Measurements from ENCODE around the gene FSTL4.
"Not testable (repeated sequence)": the region's sequence is repeated elsewhere in the genome, so short reads cannot be mapped to it uniquely, and the experiment has no call there.

The FSTL4 gene

DNA sequence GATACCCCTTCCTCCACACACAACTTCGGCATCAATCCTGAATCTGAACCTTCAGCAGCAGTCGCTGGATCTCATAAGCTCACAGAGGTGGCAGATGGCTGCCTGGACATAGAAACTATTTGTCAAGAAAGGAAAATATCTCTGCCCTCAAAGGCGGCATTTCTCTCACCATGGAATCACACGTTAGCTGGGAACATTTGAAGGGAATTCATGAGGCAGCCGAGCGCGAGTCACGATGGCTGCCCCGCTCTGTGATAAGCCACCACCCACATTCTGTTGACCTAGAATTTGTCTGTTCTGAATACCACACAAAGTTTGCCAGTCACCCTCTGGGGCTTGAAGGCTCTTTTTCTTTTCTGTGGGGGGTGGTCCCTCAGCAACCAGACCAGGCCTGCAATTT is 157.9 kb downstream of the FSTL4 start:
- no peak for DNase-seq (ENCODE audit: low read depth)

DNA sequence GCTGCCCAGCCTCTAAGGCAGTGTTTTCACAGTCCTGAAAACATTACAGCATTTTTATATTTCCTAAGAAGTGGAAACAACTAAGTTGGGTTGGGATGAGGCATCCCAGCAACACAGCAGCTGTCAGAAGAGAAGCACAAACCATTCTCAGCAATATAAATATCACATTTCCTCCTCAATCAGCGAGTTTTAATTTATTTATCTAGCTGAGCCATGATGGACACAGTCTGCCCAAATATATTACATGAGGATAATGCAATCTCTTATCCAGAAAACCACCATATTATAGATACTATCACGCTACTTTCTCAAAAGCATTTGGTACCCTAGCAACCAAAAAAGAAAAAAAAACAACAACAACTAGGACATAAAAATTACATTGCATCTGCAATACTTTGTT is 158.5 kb downstream of the FSTL4 start:
- DNase-seq (ENCODE audit: low read depth): no peak

DNA sequence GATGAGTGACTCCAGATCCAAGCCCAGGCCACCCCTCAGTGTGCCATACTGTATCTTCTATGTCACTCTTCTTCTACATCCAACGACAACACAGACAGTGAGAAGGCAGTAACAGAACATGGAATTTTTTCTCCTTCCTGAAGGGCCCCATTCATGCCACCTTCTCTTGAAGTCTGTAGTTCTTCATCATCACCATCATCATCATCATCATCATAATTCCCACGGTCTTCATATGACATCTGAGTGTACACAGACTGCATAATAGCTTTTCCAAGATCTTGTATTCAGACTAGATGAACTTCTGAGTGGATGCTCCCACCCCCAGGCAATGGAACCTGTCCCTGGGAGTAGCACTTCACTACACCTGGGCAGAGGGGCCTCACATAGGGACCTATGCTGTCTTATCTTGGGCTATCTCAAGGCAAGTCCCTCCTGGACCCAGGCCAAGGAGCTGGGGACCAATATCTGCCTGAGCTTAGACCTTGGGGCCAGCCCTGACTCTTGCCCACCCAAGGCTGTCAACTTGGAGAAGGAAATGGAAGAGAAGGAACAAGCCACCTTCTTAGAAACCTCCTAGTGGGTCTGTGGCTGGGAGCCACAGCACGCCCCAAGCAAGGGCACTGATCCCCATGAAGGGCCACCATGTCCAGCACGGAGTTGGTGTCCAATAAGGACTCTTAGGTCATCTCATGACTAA is 159.1 kb downstream of the FSTL4 start:
- DNase-seq (ENCODE audit: low read depth): no peak

DNA sequence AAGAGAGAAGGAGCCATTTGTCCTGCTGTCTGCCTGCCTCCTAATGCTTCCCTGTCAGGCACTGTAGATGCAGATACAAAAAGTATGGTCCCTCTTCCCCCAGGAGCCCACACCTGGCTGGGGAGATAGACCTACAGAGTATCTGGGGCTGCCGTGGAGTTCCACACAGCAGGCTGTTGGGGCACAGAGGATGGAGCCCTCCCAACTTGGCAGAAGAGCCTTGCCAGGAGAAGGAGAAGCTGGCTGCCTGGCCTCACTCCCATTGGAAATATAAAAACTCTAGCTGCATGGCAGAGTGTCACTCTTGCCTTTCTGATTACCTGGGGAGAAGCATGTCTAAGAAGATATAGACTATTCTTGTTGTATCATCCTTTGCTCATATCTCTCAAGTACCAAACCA is 160.4 kb downstream of the FSTL4 start:
- no peak for DNase-seq (ENCODE audit: low read depth)

- DNase-seq (ENCODE audit: low read depth): no peak
These were observed 162.1 kb downstream of the FSTL4 start for GRCh38 chr5:133450286-133450685.

DNA sequence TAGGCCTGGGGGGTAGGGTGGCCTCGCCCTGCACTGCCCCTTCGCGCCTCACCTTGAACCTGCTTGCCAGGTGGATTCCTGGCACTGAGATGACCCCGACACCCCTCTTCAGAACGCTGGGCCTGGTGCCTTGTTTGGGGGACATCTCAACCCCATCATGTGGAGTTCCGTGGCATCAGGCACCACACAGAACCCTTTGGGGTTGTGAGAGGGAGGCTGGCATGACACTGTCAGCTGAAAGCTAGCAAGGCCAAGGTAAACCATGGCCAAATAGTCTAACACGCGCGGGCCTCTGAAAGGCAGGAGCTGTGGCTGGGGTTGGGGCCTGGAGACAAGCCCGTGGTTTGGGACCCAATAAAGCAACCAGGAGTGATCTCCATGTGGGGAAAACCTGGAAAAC is 163.2 kb downstream of the FSTL4 start:
- DNase-seq (ENCODE audit: low read depth): no peak

DNA sequence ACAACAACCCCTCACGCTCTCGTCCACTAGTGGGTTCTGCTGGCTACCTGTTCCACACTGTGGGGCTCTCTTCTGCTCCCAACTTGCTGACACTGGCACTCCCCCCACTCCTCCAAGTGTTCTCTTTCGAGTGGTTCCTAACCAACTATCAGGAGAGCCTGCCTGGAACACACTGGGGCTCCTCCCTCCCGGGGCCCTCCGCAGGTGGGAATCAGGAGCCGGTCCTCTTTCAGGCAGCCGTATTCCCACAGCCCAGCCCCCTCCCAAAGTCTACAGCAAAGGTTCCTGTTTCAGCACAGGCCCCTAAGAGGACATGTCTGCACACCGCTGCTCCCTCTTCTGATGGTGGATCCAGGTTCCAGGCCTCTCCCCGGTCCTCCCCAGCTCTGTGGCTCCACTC is 165.9 kb downstream of the FSTL4 start:
- DNase-seq (ENCODE audit: low read depth): no peak

DNA sequence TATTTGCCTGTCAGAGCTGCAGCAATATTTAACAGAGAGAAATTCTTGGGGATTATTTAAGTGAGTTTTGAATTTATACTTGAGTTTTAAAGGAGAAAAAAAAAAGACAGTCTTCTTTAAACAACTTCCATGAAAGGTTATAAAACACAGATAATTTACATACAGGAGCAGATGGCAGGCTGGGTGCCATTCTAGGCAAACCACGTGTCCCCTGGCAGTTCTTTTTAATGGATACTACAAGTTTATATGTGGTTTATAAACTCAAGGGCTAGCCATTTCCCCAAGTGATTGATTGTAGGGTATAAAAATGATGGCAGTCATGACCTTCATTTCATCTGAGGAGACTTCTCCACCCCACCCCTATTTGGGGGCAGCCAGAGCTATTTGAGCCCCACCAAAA is 166.6 kb downstream of the FSTL4 start:
- no peak for DNase-seq (ENCODE audit: low read depth)

DNA sequence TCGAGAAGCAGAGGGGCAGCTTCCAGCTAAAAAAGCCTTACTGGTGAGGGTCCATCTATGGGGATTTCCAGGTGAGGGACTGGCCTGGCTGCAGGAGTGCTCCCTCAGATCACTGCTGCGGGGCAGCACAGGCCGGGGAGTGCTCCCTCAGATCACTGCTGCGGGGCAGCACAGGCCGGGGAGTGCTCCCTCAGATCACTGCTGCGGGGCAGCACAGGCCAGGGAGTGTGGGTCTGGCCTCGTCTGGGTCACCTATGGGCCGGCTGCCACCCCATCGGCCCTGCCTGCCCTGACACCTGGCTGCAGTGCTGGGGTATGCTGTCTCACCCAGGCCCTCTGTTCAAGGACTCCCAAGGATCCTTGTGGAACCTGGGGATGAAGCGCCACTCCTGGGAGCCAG is 167.1 kb downstream of the FSTL4 start:
- not testable (repeated sequence) for DNase-seq (ENCODE audit: low read depth)

DNA sequence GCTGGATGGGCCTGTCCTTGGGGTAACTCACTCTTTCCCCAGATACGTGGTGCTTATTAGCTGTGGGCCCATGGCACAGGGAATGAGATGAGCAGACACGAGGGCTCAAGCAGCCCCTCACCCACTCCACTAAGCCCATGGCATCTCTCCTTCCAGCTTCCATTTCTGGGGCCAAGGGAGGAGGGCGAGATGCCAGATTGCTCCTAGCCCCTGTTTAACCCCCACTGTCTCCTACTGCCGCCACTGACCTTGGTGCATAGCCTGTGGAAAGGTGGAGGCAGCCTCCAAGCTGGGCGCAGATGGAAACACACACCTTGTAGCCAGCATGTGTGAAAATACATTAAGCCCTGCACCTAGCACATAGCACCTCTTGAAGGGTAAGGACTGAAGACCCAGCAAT is 167.6 kb downstream of the FSTL4 start:
- DNase-seq (ENCODE audit: low read depth): no peak

- no peak for DNase-seq (ENCODE audit: low read depth)
These were observed 171.1 kb downstream of the FSTL4 start for GRCh38 chr5:133441166-133441815.

DNA sequence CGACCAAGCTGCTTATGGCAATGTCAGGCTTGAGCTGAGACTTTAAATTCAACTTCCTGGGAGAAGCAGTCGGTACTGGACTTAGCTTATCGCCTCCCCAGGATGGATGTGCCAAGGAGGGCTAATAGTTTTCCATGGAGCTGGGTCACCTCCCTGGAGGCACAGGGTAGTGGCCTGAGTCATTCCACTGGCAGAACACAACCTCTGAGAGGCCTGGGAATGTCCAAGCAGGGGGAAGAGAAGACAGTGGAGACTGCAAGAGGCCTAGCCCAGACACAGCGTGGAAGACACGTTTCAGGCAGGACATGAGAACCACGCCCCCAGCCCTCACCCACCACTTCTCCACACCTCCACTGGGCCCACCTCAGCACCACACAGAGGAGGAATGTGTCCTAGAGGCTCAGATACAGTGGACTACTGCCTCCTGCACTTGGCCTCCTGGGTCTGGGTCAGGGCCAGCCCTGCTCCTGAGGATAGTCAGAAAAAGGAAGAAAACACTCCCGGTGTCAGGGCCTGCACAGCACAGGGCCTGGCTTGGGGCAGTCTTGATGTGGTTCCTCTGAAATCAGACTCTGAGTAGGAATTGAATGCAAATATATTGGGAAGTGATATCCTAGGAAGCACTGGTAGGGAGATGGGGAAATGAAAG is 171.8 kb downstream of the FSTL4 start:
- no peak for DNase-seq (ENCODE audit: low read depth)

DNA sequence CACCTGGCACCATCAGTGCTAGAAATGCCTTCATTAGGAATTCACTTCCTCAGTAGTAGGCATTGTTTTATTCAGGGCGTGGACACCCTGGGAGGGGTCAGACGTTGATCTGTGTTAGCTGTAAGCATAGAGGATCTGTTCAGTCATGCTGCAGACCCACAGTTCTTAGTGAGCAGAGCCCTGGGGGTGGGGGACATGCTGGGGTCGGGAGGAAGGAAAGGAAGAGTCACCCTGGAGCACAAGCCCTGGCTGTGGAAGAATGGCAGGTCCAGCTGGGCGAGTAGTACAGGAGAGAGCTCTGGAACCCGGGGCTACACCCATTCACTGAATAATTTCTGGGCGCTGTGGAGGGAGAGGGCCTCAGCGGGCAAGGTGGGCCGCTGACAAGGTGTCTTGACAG is 172.5 kb downstream of the FSTL4 start:
- DNase-seq (ENCODE audit: low read depth): no peak

GRCh38 chr5:133438487-133438886 is 173.9 kb downstream of the FSTL4 start:
- no peak for DNase-seq (ENCODE audit: low read depth)

GRCh38 chr5:133434336-133434735 is 178.0 kb downstream of the FSTL4 start:
- no peak for DNase-seq (ENCODE audit: low read depth)

DNA sequence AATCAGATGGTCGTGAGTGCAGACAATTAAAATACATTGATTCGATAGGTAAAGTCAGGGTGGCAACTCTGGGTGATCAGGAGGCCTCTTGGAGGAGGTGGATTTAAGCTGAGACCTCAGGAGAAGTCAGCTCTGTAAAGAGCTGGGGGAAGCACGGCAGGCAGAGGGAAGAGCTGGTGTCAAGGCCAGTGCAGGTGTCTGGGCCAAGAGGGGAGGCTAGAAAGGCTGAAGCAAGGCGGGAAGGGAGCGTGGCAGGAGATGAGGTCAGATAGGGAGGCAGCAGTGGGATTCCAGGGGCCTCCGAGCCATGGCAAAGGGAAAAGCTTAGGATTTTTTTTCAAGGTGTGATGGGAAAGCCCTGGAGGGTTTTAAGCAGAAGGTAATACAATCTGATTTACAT is 178.7 kb downstream of the FSTL4 start:
- no peak for DNase-seq (ENCODE audit: low read depth)

- DNase-seq (ENCODE audit: low read depth): no peak
These were observed 179.3 kb downstream of the FSTL4 start for GRCh38 chr5:133432956-133433532.

GRCh38 chr5:133431326-133431865 is 180.9 kb downstream of the FSTL4 start:
- DNase-seq (ENCODE audit: low read depth): no peak

GRCh38 chr5:133430095-133430494 is 182.2 kb downstream of the FSTL4 start:
- DNase-seq (ENCODE audit: low read depth): no peak

- DNase-seq (ENCODE audit: low read depth): no peak
These were observed 183.3 kb downstream of the FSTL4 start for GRCh38 chr5:133429046-133429445.

DNA sequence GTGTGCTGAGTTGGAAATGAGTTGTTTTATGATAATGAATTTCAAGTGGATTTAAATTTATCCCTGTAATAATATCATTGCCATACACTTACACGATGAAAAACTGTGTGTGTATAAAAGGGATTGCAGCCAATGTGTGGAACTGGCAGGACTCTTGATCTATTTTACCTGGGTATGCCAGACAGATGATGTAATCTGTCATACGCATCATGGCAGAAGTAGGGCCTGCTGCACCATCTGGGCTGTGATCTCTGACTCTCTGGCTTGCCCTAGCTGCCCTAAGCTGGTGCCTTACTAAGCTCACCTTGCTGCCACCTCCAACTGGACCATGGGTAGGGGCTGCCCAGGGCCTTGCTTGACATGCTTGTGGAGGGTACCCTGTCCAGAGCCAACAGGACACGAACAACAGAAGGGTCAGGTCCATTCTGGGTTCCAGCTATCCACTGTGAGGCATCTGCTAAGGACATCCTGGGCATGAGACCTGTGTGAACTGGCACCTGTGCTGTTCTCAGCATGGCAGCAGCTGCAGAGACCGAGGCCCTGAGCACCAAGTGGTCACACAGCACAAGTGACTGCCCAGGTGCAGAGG is 184.2 kb downstream of the FSTL4 start:
- DNase-seq (ENCODE audit: low read depth): no peak

GRCh38 chr5:133427121-133427777 is 185.1 kb downstream of the FSTL4 start:
- no peak for DNase-seq (ENCODE audit: low read depth)
